Trophoblast cell (in vitro differentiated cells and primary cell): ENCODE data around the gene TUFT1.

ENCODE experiments used
- DNase-seq, 2 donors: peaks; one replicate each; pipeline ENCODE4 v3.0.0-alpha.2; 2016
- H2AFZ ChIP-seq: 2 replicates; pipeline ENCODE4 v1.6.1; 2013; ENCODE audit warnings: low read length, moderate library complexity, mild to moderate bottlenecking; ENCODE audit not compliant: insufficient read depth, poor library complexity
- H2AK5ac ChIP-seq: 2 replicates; pipeline ENCODE4 v1.6.1; 2013; ENCODE audit warnings: mild to moderate bottlenecking, low read length
- H2BK120ac ChIP-seq: 2 replicates; pipeline ENCODE4 v1.6.1; 2013; ENCODE audit warnings: low read length, mild to moderate bottlenecking, moderate library complexity; ENCODE audit not compliant: insufficient read depth, poor library complexity
- H2BK12ac ChIP-seq: 2 replicates; pipeline ENCODE4 v1.6.1; 2013; ENCODE audit warnings: mild to moderate bottlenecking, low read length, moderate library complexity
- H2BK5ac ChIP-seq: 2 replicates; pipeline ENCODE4 v1.6.1; 2013; ENCODE audit warnings: low read length, low read depth, moderate library complexity, mild to moderate bottlenecking; ENCODE audit not compliant: poor library complexity
- H3K14ac ChIP-seq: 2 replicates; pipeline ENCODE4 v1.6.1; 2013; ENCODE audit warnings: mild to moderate bottlenecking, low read length
- H3K18ac ChIP-seq: 2 replicates; pipeline ENCODE4 v1.6.1; 2013; ENCODE audit warnings: mild to moderate bottlenecking, low read length
- H3K23ac ChIP-seq: 2 replicates; pipeline ENCODE4 v1.6.1; 2013; ENCODE audit warnings: low read length
- H3K27ac ChIP-seq: 2 replicates; pipeline ENCODE4 v1.5.1; 2013; ENCODE audit warnings: low read depth, mild to moderate bottlenecking, inconsistent platforms, low read length, moderate library complexity
- H3K27me3 ChIP-seq: 2 replicates; pipeline ENCODE4 v1.6.1; 2013; ENCODE audit warnings: inconsistent platforms, mild to moderate bottlenecking, low read length, moderate library complexity; ENCODE audit not compliant: insufficient read depth
- H3K36me3 ChIP-seq, 2 experiments: 1 replicate in 1 of 2; 2 replicates in 1 of 2; pipeline ENCODE4 v1.6.1; 2013; ENCODE audit warnings: low read length in 2 of 2, mild to moderate bottlenecking in 2 of 2, moderate library complexity in 1 of 2; ENCODE audit not compliant: insufficient read depth in 2 of 2, control insufficient read depth in 1 of 2
- H3K4ac ChIP-seq: 2 replicates; pipeline ENCODE4 v1.6.1; 2013; ENCODE audit warnings: low read depth, mild to moderate bottlenecking, low read length, moderate library complexity
- H3K4me1 ChIP-seq, 2 experiments: 1 replicate in 1 of 2; 2 replicates in 1 of 2; pipeline ENCODE4 v1.6.1; 2013; ENCODE audit warnings: low read length in 2 of 2, mild to moderate bottlenecking in 2 of 2, moderate library complexity in 1 of 2; ENCODE audit not compliant: insufficient read depth in 2 of 2, control insufficient read depth in 1 of 2
- H3K4me2 ChIP-seq: 2 replicates; pipeline ENCODE4 v1.6.1; 2013; ENCODE audit warnings: inconsistent platforms, mild to moderate bottlenecking, low read length, moderate library complexity
- H3K4me3 ChIP-seq: 2 replicates; pipeline ENCODE4 v1.5.1; 2013; ENCODE audit warnings: mild to moderate bottlenecking, low read depth, low read length, inconsistent platforms
- H3K79me1 ChIP-seq: one replicate; pipeline ENCODE4 v1.6.1; 2013; ENCODE audit warnings: low read length
- H3K79me2 ChIP-seq: 2 replicates; pipeline ENCODE4 v1.6.1; 2013; ENCODE audit warnings: low read length, mild to moderate bottlenecking; ENCODE audit not compliant: control insufficient read depth, insufficient read depth, poor library complexity
- H3K9ac ChIP-seq: 2 replicates; pipeline ENCODE4 v1.6.1; 2013; ENCODE audit warnings: mild to moderate bottlenecking, low read length
- H3K9me3 ChIP-seq: 2 replicates; pipeline ENCODE4 v1.6.1; 2013; ENCODE audit warnings: low read depth, mild to moderate bottlenecking, control low read depth, inconsistent platforms, low read length; ENCODE audit not compliant: insufficient read depth
- H4K12ac ChIP-seq: 2 replicates; pipeline ENCODE4 v1.6.1; 2013; ENCODE audit warnings: low read depth, mild to moderate bottlenecking, low read length, moderate library complexity
- H4K8ac ChIP-seq: 2 replicates; pipeline ENCODE4 v1.6.1; 2013; ENCODE audit warnings: low read depth, mild to moderate bottlenecking, low read length, moderate library complexity
- H4K91ac ChIP-seq: one replicate; pipeline ENCODE4 v1.6.1; 2013; ENCODE audit warnings: low read depth, mild to moderate bottlenecking, low read length, moderate library complexity
- WGBS: extraction: QIAGEN DNeasy Blood & Tissue Kit; methylation state at CpG from one replicate; pipeline ENCODE4 v1.1.7; 2013; ENCODE audit warnings: missing lambda C conversion rate; ENCODE audit not compliant: insufficient read length, insufficient coverage; ENCODE audit errors: extremely low coverage; 5-methylcytosine and 5-hydroxymethylcytosine counted together

The TUFT1 gene

GRCh38 chr1:151604291-151604690 is 64.2 kb downstream of the TUFT1 start:
- Histone ChIP-seq H2BK5ac (no peak overlapping the region), H3K27ac (no peak overlapping the region), H3K79me2 (no peaks in the 10 kb centered on the region), H2AK5ac (no peak overlapping the region), H3K14ac (no peak overlapping the region), H3K9me3 (no peaks in the 10 kb centered on the region), H3K79me1 (peaks cover 10% of the 10 kb centered on the region), H3K23ac (no peak overlapping the region), H2BK120ac (no peak overlapping the region), H3K4ac (no peak overlapping the region), H3K27me3 (no peaks in the 10 kb centered on the region), H3K4me2 (no peak overlapping the region), H4K12ac (no peak overlapping the region), H3K4me1 (peaks cover 9 to 11% of the 10 kb centered on the region in 2 experiments), H2AFZ (no peak overlapping the region), H3K4me3 (no peak overlapping the region), H3K9ac (no peak overlapping the region), H4K8ac (no peak overlapping the region), H4K91ac (no peak overlapping the region), H2BK12ac (no peak overlapping the region), H3K36me3 (no peaks in the 10 kb centered on the region), H3K18ac (no peak overlapping the region)
- no CpG with 5 or more reads among the region's 2 CpGs for WGBS
- DNase-seq, result no peak

DNA sequence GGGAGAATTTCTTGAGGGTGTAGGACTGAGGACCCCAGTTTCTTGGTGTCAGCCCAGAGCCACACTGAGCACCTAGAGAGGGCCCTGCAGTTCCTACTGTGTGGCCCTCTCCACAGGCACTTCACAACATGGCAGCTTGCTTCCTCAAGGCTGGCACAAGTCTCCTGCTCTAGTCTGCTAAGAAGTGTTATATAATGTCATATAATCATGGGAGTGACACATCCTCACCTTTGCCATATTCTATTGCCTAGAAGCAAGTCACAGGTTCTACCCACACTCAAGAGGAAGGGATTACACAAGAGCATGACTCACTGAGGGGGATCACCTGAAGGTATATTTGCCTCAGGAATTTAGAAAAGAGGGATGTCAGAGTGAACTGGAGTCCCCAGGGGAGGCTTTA is 66.3 kb downstream of the TUFT1 start:
- H3K14ac ChIP-seq, result peak overlapping the region; percentile 4
- H3K36me3 ChIP-seq, result no peaks in the 10 kb centered on the region
- H3K4me3 ChIP-seq, result no peak overlapping the region
- H3K27ac ChIP-seq, result peak overlapping the region; percentile 26
- H3K18ac ChIP-seq, result no peak overlapping the region
- H4K91ac ChIP-seq, result no peak overlapping the region
- H3K79me1 ChIP-seq, result peaks cover 10% of the 10 kb centered on the region
- H3K4me2 ChIP-seq, result no peak overlapping the region
- H2BK120ac ChIP-seq, result no peak overlapping the region
- no peak overlapping the region for H3K4ac ChIP-seq
- H4K8ac ChIP-seq, result no peak overlapping the region
- no peak overlapping the region for H4K12ac ChIP-seq
- H3K79me2 ChIP-seq, result no peaks in the 10 kb centered on the region
- H2AFZ ChIP-seq, result no peak overlapping the region
- H3K27me3 ChIP-seq, result no peaks in the 10 kb centered on the region
- peaks cover 11 to 13% of the 10 kb centered on the region in 2 experiments for H3K4me1 ChIP-seq
- no peaks in the 10 kb centered on the region for H3K9me3 ChIP-seq
- no peak overlapping the region for H2BK12ac ChIP-seq
- H2BK5ac ChIP-seq, result no peak overlapping the region
- H2AK5ac ChIP-seq, result no peak overlapping the region
- DNase-seq, result peak; percentile 82 to 93
- no peak overlapping the region for H3K9ac ChIP-seq
- H3K23ac ChIP-seq, result peak overlapping the region; percentile 33

DNA sequence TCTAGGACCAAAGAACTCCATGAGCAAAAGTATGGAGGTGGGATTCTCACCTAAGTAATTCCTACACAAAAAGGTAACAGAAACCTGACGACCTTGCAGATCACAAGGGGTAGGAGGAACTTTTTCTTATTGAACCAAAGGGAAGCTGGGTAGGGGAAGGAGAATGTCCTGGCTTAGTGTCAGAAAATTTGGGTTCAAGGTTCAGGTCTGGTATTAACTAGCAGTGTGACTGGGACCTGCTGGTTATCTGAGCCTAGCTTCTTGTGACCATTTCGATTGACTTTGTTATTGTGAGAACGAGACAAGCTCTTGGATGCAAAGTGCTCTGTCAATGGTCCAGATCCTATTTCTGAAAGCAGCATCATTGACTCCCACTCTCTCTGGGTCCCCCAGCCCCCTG is 66.7 kb downstream of the TUFT1 start:
- Histone ChIP-seq H2BK12ac (peak overlapping the region; percentile 27), H3K4me1 (peaks cover 12 to 13% of the 10 kb centered on the region in 2 experiments), H3K79me2 (no peaks in the 10 kb centered on the region), H4K8ac (peak overlapping the region; percentile 58), H3K18ac (no peak overlapping the region), H3K23ac (no peak overlapping the region), H3K36me3 (no peaks in the 10 kb centered on the region), H2AK5ac (peak overlapping the region; percentile 94), H3K79me1 (peaks cover 7% of the 10 kb centered on the region), H3K9me3 (no peaks in the 10 kb centered on the region), H3K14ac (peak overlapping the region; percentile 24), H3K27ac (no peak overlapping the region), H4K91ac (peak overlapping the region; percentile 50), H3K9ac (no peak overlapping the region), H2AFZ (no peak overlapping the region), H2BK5ac (peak overlapping the region; percentile 21), H4K12ac (no peak overlapping the region), H3K27me3 (no peaks in the 10 kb centered on the region), H3K4ac (no peak overlapping the region), H3K4me3 (no peak overlapping the region), H3K4me2 (no peak overlapping the region), H2BK120ac (peak overlapping the region; percentile 61)
- DNase-seq, result no peak
- no CpG with 5 or more reads among the region's 3 CpGs for WGBS

DNA sequence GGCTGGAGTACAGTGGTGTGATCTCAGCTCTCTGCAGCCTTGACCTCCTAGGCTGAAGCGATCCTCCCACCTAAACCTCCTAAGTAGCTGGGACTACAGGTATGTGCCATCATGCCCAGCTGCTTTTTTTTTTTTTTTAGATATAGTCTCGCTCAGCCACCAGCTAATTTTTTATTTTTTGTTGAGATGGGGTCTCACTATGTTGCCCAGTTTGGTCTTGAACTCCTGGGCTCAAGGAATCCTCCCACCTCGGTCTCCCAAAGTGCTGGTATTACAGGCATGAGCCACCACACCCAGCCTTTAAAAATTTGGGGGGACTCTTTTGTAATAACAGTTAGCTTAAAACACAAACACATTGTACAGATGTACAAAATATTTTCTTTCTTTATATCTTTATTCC is 70.0 kb downstream of the TUFT1 start:
- Histone ChIP-seq H3K4me1 (peaks cover 17 to 18% of the 10 kb centered on the region in 2 experiments), H3K36me3 (no peaks in the 10 kb centered on the region), H2BK120ac (no peak overlapping the region), H2AFZ (no peak overlapping the region), H3K23ac (no peak overlapping the region), H3K9me3 (no peaks in the 10 kb centered on the region), H4K8ac (no peak overlapping the region), H4K91ac (no peak overlapping the region), H2BK5ac (no peak overlapping the region), H3K18ac (no peak overlapping the region), H3K4ac (no peak overlapping the region), H2BK12ac (no peak overlapping the region), H3K79me1 (peaks cover 16% of the 10 kb centered on the region), H3K4me3 (no peak overlapping the region), H4K12ac (no peak overlapping the region), H3K14ac (no peak overlapping the region), H3K4me2 (no peak overlapping the region), H2AK5ac (no peak overlapping the region), H3K79me2 (peaks cover 8% of the 10 kb centered on the region), H3K27ac (no peak overlapping the region), H3K27me3 (no peaks in the 10 kb centered on the region), H3K9ac (no peak overlapping the region)
- WGBS, result no CpG with 5 or more reads among the region's 3 CpGs
- DNase-seq, result no peak
